Neural cell (in vitro differentiated cells): Measurements from ENCODE around the gene GPR161. TPM values are rescaled to one million over a fixed set of nuclear protein-coding genes. Genes with fewer than 3 reads are reported as not detected.
A peak's percentile ranks its signal among the peaks of the same experiment; 100 is the strongest.

Experiments
- H2AFZ ChIP-seq: fragments of 200-600, 300-800 bp; sonication (generic), shearing (Covaris generic); 2 replicates; pipeline ENCODE4 v1.6.0; 2014; ENCODE audit warnings: low read depth, mild to moderate bottlenecking, antibody characterized with exemption, low read length, moderate library complexity
- H3F3A ChIP-seq: fragments of 200-600 bp; shearing (Covaris generic); 2 replicates; pipeline ENCODE4 v1.6.1; 2016; ENCODE audit warnings: mild to moderate bottlenecking, moderate library complexity, mixed read lengths, antibody characterized with exemption, low read length; ENCODE audit not compliant: insufficient read depth, poor library complexity, severe bottlenecking
- H3K27ac ChIP-seq: fragments of 200-600, 300-800 bp; sonication (generic), shearing (Covaris generic); 2 replicates; pipeline ENCODE4 v1.5.1; 2014; ENCODE audit warnings: mild to moderate bottlenecking, low read length, moderate library complexity
- H3K27me3 ChIP-seq: fragments of 300-800, 200-600 bp; sonication (generic), shearing (Covaris generic); 2 replicates; pipeline ENCODE4 v1.6.0; 2014; ENCODE audit warnings: mild to moderate bottlenecking, low read depth, low read length, moderate library complexity; ENCODE audit not compliant: insufficient read depth
- H3K36me3 ChIP-seq: fragments of 300-800, 200-600 bp; sonication (generic), shearing (Covaris generic); 2 replicates; pipeline ENCODE4 v1.5.1; 2014; ENCODE audit warnings: mild to moderate bottlenecking, antibody characterized with exemption, low read length, moderate library complexity; ENCODE audit not compliant: insufficient read depth
- H3K4me2 ChIP-seq: fragments of 300-800, 200-600 bp; sonication (generic), shearing (Covaris generic); 2 replicates; pipeline ENCODE4 v1.6.0; 2014; ENCODE audit warnings: mild to moderate bottlenecking, low read length
- H3K4me3 ChIP-seq: fragments of 300-800, 200-600 bp; sonication (generic), shearing (Covaris generic); 2 replicates; pipeline ENCODE4 v1.5.1; 2014; ENCODE audit warnings: mild to moderate bottlenecking, low read length, moderate library complexity
- H3K79me2 ChIP-seq: fragments of 200-600 bp; shearing (Covaris generic); replicated peaks from 2 replicates; pipeline ENCODE4 v1.6.0; 2014; ENCODE audit warnings: mild to moderate bottlenecking, low read length, moderate library complexity; ENCODE audit not compliant: insufficient read depth
- H3K9ac ChIP-seq: fragments of 300-800, 200-600 bp; sonication (generic), shearing (Covaris generic); 2 replicates; pipeline ENCODE4 v1.6.1; 2016; ENCODE audit warnings: mild to moderate bottlenecking, low read length, mixed read lengths
- H3K9me2 ChIP-seq: fragments of 200-600 bp; shearing (Covaris generic); 2 replicates; pipeline ENCODE4 v1.6.1; 2016; ENCODE audit warnings: mild to moderate bottlenecking, low read length, mixed read lengths; ENCODE audit not compliant: insufficient read depth
- H3K9me3 ChIP-seq: fragments of 200-600, 300-800 bp; sonication (generic), shearing (Covaris generic); 2 replicates; pipeline ENCODE4 v1.6.1; 2016; ENCODE audit warnings: mild to moderate bottlenecking, mixed run types, low read length, moderate library complexity, mixed read lengths
- H4K20me1 ChIP-seq: fragments of 200-600 bp; shearing (Covaris generic); 2 replicates; pipeline ENCODE4 v1.6.1; 2016; ENCODE audit warnings: mild to moderate bottlenecking, mixed run types; ENCODE audit not compliant: insufficient read depth
- CTCF ChIP-seq: fragments of 450-650 bp; IDR thresholded peaks from 2 replicates; pipeline ENCODE4 v1.5.1; 2014; ENCODE audit warnings: antibody characterized with exemption, mild to moderate bottlenecking, moderate library complexity; ENCODE audit not compliant: poor library complexity, severe bottlenecking
- EP300 ChIP-seq: fragments of 450-650 bp; conservative IDR thresholded peaks from 2 replicates; pipeline ENCODE4 v1.6.1; 2014; ENCODE audit warnings: antibody characterized with exemption, mild to moderate bottlenecking, moderate library complexity; ENCODE audit not compliant: poor library complexity, severe bottlenecking
- EZH2 ChIP-seq: fragments of 200-600, 300-800 bp; shearing (Covaris generic), sonication (generic); IDR thresholded peaks from 2 replicates; pipeline ENCODE4 v1.6.1; 2014; ENCODE audit warnings: antibody characterized with exemption, low read length, borderline replicate concordance, mild to moderate bottlenecking; ENCODE audit not compliant: insufficient read depth, poor library complexity, severe bottlenecking
- MXI1 ChIP-seq: fragments of 450-650 bp; conservative IDR thresholded peaks from 2 replicates; pipeline ENCODE4 v1.6.1; 2014; ENCODE audit warnings: antibody characterized with exemption, mild to moderate bottlenecking; ENCODE audit not compliant: poor library complexity, severe bottlenecking
- POLR2AphosphoS5 ChIP-seq: IDR thresholded peaks from 2 replicates; pipeline ENCODE4 v1.6.1; 2012
- RAD21 ChIP-seq: fragments of 450-650 bp; conservative IDR thresholded peaks from 2 replicates; pipeline ENCODE4 v1.6.1; 2014; ENCODE audit warnings: antibody characterized with exemption, mild to moderate bottlenecking, moderate library complexity
- SMC3 ChIP-seq: fragments of 450-650 bp; conservative IDR thresholded peaks from 2 replicates; pipeline ENCODE4 v1.6.1; 2014; ENCODE audit warnings: antibody characterized with exemption, mild to moderate bottlenecking, moderate library complexity; ENCODE audit not compliant: poor library complexity
- TAF1 ChIP-seq: IDR thresholded peaks from 2 replicates; pipeline ENCODE4 v1.6.1; 2012; ENCODE audit warnings: low read depth
- polyA plus RNA-seq: library from polyadenylated mRNA; depleted of rRNA; stranded (reverse); fragments of >200 nt; gene quantifications from 2 replicates; pipeline ENCODE4 v1.2.3, GENCODE V29; 2014
- TF ChIP-seq, protein P1 (sequence below): IDR thresholded peaks from 2 replicates; pipeline ENCODE4 v1.6.1; 2012; ENCODE audit warnings: borderline replicate concordance

GPR161 gene
- polyA plus RNA-seq, 1 donor from 2014 or later: 39.0 TPM

- peaks cover 58% of the 10 kb centered on the region for H3K79me2 ChIP-seq
- H3K27me3 ChIP-seq: no peaks in the 10 kb centered on the region
- H3K4me3 ChIP-seq: peak overlapping the region; percentile 96
- H3K4me2 ChIP-seq: peak overlapping the region; percentile 85
- H3K36me3 ChIP-seq: no peaks in the 10 kb centered on the region
- peak overlapping the region; percentile 91 for H3K9ac ChIP-seq
- H4K20me1 ChIP-seq: no peaks in the 10 kb centered on the region
- H2AFZ ChIP-seq: peak overlapping the region; percentile 41
- H3K27ac ChIP-seq: peak overlapping the region; percentile 74
- no peaks in the 10 kb centered on the region for H3F3A ChIP-seq
- no peaks in the 10 kb centered on the region for H3K9me2 ChIP-seq
- no peak for TF ChIP-seq TAF1
- peak; percentile 37 for TF ChIP-seq POLR2AphosphoS5
- H3K9me3 ChIP-seq: no peaks in the 10 kb centered on the region
Observed at GRCh38 chr1:168135921-168136708, 615 bp downstream of the GPR161 start.

GRCh38 chr1:168135116-168135920, 1.4 kb downstream of the GPR161 start:
- H3K9me3 ChIP-seq: no peaks in the 10 kb centered on the region
- H3K4me3 ChIP-seq: peak overlapping the region; percentile 96
- H3K36me3 ChIP-seq: peaks cover 5% of the 10 kb centered on the region
- H3K9ac ChIP-seq: peak overlapping the region; percentile 91
- no peaks in the 10 kb centered on the region for H3K27me3 ChIP-seq
- no peaks in the 10 kb centered on the region for H3F3A ChIP-seq
- no peaks in the 10 kb centered on the region for H4K20me1 ChIP-seq
- H3K4me2 ChIP-seq: peak overlapping the region; percentile 85
- peaks cover 66% of the 10 kb centered on the region for H3K79me2 ChIP-seq
- H3K27ac ChIP-seq: peak overlapping the region; percentile 74
- TF ChIP-seq CTCF: no peak
- TF ChIP-seq MXI1: no peak
- no peak for TF ChIP-seq EZH2
- no peak for TF ChIP-seq EP300
- TF ChIP-seq POLR2AphosphoS5: no peak
- no peak for TF ChIP-seq SMC3
- no peak for TF ChIP-seq RAD21
- TF ChIP-seq, protein P1, sequence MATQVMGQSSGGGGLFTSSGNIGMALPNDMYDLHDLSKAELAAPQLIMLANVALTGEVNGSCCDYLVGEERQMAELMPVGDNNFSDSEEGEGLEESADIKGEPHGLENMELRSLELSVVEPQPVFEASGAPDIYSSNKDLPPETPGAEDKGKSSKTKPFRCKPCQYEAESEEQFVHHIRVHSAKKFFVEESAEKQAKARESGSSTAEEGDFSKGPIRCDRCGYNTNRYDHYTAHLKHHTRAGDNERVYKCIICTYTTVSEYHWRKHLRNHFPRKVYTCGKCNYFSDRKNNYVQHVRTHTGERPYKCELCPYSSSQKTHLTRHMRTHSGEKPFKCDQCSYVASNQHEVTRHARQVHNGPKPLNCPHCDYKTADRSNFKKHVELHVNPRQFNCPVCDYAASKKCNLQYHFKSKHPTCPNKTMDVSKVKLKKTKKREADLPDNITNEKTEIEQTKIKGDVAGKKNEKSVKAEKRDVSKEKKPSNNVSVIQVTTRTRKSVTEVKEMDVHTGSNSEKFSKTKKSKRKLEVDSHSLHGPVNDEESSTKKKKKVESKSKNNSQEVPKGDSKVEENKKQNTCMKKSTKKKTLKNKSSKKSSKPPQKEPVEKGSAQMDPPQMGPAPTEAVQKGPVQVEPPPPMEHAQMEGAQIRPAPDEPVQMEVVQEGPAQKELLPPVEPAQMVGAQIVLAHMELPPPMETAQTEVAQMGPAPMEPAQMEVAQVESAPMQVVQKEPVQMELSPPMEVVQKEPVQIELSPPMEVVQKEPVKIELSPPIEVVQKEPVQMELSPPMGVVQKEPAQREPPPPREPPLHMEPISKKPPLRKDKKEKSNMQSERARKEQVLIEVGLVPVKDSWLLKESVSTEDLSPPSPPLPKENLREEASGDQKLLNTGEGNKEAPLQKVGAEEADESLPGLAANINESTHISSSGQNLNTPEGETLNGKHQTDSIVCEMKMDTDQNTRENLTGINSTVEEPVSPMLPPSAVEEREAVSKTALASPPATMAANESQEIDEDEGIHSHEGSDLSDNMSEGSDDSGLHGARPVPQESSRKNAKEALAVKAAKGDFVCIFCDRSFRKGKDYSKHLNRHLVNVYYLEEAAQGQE: no peak
- no peak for TF ChIP-seq TAF1
- no peaks in the 10 kb centered on the region for H3K9me2 ChIP-seq
- H2AFZ ChIP-seq: peak overlapping the region; percentile 41
